ENCODE data around the gene VENTX.

VENTX gene

DNA sequence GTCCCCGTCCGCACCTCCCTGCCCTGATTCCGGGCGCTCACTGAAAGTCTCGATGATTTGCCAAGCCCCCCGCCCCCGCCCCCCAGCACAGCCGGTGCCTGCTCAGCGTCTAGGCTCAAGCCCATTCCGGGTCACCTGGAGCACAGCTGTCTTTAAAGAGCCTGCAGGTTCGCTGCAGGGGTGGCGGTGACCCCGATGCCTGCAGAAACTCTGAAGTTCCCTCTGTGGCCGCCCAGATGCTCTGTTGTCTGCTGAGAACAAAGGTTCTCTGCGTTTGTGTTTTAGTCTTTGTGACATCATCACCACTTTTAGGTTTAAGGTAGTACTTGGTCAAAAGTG is 780 bp downstream of the VENTX start:
- FAIRE-seq, result no peak

GRCh38 chr10:133239990-133240389 is 2.3 kb downstream of the VENTX start:
- FAIRE-seq, result no peak

DNA sequence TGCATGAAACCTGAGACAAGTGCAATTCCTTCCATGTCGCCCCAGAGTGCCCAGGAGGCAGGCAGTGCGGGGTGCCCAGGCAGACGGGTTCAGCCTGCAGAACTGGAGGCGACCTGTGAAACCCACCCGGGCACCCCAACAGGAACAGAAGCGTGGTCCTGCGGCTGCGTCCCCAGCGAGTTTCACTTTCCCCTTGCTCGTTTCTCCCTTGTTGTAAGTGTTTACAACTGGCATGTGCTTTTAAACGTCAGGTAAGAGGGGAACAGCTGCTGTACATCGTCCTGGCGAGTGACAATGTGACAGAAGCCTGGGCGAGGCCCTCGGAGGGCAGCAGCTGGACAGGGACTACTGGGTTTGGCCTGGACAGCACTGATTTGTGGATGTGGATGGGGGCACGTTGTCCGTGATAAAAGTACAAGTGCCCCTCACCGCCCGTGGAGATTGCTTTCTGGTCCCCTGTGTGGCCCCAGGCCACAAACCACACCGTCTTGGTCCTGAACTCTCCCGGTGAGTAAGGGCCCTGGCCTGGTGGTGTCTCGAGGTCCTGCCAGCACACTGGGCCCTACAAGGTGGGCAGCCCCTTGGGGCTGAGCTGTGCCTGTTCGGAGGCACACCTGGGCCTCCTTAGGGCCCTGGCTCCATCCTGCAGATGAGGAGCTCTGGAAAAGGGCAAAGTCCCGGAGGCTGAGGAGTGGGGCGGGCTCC is 4.0 kb downstream of the VENTX start:
- FAIRE-seq, result no peak

DNA sequence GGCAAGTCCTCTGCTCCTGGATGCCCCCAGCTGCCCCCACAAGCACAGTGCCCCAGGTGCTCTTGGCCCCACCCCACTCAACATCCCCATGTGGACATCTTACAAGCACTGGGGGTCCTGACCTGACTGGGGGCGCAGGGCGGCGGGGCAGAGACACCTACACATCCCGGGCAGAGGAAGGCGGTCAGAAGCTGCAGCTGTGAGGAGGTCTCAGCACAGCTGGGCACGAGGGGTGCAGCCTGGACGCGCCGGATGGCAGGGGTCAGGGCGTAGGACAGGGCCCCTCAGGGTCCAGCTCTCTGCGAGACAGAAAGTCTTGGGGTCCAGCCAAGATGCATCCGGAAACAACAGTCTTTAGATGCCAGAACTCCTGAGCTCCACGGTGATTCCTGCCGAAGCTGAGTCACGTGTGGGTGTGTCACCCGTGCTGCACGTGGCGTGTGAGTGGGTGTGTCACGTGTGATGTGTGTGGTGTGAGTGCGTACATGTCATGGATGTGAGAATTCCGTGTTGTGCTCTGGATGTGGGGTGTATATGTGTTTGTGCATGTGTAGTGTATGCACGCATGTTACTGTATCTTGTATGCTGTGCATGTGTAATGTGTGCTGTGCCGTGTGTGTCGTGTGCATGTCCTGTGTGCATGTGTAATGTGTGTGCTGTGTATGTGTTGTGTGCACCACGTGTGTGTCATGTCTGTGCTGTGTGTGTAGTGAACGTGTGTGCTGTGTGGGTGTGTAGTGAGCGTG is 5.1 kb downstream of the VENTX start:
- FAIRE-seq, result no peak

DNA sequence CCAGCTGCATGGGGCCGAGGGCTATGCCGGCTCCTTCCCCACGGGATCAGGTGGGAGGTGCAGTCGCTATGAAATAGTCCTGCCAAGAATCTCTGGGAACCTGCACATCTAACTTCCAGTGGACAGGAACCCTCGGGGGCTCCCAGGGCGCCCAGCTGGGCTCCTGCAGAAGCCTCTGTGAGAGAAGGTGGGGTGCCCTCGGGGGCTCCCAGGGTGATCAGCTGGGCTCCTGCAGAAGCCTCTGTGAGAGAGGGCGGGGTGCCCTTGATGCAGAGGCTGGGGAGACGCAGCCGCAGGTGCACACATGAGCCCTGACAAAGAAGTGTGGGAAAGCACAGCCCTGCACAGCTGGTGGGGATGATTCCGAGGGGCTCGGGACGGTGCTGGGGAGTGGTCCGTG is 5.9 kb downstream of the VENTX start:
- FAIRE-seq, result no peak

DNA sequence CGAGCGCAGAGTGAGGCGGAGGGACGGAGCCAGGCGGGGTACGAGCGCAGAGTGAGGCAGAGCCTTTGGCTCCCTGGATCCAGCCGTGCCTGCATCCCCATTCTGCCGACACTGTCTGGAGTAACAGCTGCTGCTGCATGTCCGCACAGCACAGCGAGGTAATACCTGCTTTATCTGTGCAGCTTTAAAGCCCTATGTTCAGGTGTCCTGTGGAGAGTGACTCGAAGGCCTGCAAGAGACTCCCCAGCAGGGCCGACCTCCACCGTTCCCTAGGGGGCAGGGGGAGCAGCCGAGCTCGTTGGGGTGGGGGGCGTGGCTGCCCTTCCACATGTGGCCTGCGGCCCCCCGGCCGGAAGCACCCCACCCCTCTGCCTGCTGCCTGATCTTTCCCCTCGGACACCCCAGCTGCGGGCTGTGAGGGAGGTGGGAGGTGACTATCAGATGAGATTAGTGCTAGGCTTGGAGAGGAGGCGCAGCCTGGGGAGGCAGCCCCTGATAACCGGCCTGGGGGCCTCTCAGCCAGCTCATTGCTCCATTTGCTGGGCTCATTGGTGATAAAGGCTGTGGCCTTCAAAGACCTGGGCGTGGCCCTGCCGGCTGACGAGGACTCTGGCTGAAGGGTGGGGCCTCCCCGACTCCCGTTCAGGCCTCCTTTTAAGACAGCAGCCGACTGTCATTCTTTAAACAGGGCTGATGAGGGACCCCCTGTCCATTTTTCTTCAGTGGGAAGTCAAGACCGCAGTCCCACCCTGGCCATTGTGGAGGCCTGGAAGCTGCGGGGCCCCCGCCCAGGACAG is 8.0 kb downstream of the VENTX start:
- FAIRE-seq, result no peak

- no peak for FAIRE-seq
These were observed 8.6 kb downstream of the VENTX start for GRCh38 chr10:133246236-133246626.

DNA sequence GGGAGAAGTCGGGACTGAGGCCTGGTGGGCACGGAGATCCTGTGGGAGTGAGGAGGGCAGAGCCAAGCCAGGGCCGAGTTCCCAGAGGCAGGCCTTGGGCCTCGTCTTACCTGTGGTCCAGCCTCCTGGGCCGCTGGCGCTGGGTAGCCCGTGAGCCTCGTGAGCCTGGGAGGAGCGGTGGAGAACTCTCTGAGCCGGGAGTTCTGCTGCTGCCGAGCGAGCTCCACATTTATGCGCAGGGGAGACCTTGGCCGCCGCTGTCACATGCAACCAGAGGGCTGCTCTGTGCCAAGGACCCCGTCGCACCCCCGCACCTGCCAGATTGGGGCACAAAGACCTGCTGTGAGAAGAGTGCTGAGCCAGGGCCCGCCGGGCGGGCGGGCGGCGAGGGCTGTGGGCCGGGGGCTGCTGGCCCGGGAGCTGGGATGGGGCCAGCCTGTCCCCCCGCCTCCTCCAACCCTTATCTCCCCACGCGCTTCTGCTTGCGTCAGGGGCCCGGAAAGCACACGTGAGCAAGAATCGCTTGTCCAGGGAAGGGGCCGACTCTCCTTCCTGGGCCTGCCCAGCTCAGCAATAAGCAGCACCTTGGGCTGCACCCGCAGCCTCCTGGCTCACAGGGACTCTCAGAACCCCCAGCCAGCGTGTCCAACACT is 10.2 kb downstream of the VENTX start:
- FAIRE-seq, result no peak

GRCh38 chr10:133248334-133248715 is 10.7 kb downstream of the VENTX start:
- no peak for FAIRE-seq

- no peak for FAIRE-seq
These were observed 11.6 kb downstream of the VENTX start for GRCh38 chr10:133249094-133249780.

DNA sequence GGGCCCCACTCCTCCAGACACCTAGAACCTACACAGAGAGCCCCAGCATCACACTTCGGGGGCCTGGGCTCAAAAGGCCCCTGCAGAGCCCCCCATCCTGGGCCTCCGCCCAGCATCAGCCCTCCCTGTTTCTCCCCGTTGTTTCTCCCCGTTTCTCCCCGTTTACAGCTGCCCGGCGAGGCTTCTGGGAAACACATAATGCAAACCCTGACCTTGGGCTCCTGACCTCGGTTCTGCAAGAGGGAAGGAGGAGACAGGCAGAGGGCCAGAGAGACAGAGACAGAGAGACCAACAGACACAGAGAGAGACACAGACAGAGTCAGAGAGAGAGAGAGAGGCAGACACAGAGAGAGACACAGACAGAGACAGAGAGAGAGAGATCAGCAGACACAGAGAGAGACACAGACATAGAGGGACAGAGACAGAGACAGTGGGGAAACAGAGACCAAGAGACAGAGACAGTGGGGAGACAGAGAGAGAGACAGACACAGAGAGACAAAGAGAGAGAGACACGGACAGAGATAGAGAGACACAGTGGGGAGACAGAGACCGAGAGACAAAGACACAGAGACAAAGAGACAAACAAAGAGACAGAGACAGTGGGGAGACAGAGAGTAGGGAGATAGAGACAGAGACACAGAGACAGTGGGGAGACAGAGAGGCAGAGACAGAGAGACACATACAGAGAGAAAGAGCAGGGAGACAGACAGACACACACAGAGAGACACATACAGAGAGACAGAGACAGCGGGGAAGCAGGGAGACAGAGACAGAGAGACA is 12.5 kb downstream of the VENTX start:
- FAIRE-seq, result no peak

GRCh38 chr10:133251388-133252222 is 13.9 kb downstream of the VENTX start:
- no peak for FAIRE-seq

- no peak for FAIRE-seq
These were observed 14.5 kb downstream of the VENTX start for GRCh38 chr10:133252223-133252552.

DNA sequence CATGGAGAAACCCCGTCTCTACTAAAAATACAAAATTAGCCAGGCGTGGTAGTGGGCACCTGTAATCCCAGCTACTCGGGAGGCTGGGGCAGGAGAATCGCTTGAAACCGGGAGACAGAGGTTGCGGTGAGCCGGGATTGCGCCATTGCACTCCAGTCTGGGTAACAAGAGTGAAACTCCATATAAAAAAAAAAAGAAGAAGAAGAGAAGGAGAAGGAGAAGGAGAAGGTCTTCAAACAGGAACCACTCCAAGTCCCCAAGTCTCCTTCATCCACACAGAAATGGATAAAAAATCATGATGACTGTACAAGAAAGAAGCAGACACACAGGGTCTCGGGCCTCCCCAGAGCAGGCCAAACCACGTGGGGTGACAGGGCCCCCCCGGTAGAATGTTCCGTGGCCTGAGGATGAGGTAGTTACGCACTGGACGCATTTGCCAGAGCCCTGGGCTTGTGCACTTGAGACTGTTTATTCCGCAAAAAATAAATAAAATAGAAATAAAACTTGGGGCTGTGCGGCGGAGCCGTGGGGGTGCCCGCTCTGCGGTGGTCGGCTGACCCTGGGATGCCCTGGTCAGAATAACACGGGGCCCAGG is 15.8 kb downstream of the VENTX start:
- FAIRE-seq, result no peak

GRCh38 chr10:133254421-133255120 is 16.9 kb downstream of the VENTX start:
- no peak for FAIRE-seq

GRCh38 chr10:133255323-133255722 is 17.7 kb downstream of the VENTX start:
- no peak for FAIRE-seq

GRCh38 chr10:133257489-133258065 is 19.9 kb downstream of the VENTX start:
- FAIRE-seq, result no peak

- FAIRE-seq, result no peak
These were observed 20.6 kb downstream of the VENTX start for GRCh38 chr10:133258066-133258817.

All from G401.6 (cell line).